NCI-H748 treated with DMSO at 0.1 percent for 48 hours (cell line): ENCODE data around the gene PPP4R3B.

Source experiments
- DNase-seq: peaks from one replicate; lab custom pipeline; 2025; lab: John Stamatoyannopoulos, UW

PPP4R3B gene

DNA sequence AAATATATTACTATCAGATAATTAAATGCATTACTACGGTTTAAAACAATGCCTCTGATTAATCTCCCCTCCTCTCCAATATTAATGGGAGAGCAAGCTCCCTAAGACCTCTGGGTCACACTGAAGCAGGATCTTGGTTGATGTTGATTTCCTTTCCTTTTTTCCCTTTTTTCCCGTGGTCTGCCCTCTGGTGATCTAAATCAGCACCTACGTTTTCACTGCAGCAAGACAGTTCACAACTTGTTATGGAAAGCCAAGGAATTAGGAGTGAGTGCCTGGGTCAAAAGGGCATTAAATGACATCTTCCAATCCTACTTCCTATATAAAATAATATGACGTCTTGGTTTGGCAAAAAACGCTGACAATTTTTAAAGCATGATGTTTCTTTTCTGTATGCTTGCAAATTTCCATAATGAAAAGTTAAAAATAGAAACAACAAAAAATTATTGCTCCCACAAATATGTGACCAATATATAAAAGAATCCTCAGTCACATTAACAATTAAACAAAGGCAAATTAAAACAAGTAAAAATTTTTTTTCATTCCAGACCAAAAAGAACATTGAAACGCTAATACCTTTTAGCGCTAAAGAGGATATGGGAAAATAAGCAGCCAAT lies 105.8 kb downstream of the PPP4R3B start:
- no peak for DNase-seq

GRCh38 chr2:55502590-55503141 lies 114.8 kb downstream of the PPP4R3B start:
- DNase-seq: no peak

DNA sequence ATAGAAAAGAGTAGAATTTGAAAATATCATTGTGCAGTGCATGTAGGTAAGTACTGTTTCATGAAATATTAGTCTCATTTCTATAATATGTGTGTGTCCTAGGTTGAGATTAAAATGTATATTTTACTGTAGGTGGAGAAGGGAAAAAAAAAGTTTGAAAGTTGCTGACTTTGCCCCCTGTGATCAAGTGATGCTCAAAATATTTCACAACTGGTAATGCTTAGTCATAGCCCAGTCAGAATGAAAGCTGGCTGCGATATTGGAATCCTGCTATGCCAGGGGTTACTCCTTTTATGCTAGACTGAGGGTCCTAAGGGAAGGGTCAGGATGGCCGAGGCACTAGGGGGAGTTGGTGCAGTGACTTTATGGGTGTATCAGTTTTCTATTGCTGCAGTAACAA lies 117.4 kb downstream of the PPP4R3B start:
- DNase-seq: no peak

DNA sequence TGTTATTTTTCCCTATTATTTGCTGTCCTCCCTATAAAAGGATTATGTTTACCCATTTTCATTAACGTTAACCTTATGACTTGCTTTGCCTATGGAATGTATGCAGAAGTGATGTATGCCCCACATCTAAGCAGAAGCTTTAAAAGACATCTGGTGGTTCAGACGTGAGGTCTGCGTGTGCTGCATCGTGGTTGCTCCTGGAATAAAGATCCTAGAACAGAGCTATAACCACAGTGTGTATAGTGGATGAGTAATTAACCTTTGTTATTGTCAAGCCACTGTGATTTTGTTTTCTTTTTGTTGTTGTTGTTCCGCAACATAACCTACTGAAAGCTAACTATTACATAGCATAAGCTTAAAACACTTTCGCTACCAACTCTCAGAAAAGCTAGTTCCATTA lies 118.8 kb downstream of the PPP4R3B start:
- DNase-seq: no peak
